Measurements from ENCODE around the gene ELAC1. TPM values are rescaled to one million over a fixed set of nuclear protein-coding genes. Genes with fewer than 3 reads are reported as not detected.

Gene ELAC1
- total RNA-seq, 1 experiment from 2014 or later: 4.0 TPM

DNA sequence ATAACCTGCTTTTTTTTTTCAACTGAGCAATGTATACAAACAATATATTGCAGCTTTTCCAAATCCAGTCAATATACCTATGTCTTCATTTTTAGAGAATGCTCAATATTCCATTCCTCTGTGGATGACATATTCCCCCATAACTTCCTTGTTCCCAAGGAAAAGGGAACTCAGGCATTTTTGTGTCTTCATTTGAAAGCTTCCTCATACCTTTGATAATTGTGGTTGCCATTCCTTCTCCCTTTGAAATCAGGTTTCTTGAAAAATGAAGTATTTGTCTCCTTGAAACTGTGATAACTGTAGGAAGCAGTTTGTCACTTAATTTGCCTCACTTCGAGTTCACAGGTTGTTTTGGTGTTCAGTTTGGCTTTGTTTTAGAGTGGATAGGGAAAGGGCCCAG lies 13.5 kb downstream of the ELAC1 start (continued):
- TF ChIP-seq, protein P1, sequence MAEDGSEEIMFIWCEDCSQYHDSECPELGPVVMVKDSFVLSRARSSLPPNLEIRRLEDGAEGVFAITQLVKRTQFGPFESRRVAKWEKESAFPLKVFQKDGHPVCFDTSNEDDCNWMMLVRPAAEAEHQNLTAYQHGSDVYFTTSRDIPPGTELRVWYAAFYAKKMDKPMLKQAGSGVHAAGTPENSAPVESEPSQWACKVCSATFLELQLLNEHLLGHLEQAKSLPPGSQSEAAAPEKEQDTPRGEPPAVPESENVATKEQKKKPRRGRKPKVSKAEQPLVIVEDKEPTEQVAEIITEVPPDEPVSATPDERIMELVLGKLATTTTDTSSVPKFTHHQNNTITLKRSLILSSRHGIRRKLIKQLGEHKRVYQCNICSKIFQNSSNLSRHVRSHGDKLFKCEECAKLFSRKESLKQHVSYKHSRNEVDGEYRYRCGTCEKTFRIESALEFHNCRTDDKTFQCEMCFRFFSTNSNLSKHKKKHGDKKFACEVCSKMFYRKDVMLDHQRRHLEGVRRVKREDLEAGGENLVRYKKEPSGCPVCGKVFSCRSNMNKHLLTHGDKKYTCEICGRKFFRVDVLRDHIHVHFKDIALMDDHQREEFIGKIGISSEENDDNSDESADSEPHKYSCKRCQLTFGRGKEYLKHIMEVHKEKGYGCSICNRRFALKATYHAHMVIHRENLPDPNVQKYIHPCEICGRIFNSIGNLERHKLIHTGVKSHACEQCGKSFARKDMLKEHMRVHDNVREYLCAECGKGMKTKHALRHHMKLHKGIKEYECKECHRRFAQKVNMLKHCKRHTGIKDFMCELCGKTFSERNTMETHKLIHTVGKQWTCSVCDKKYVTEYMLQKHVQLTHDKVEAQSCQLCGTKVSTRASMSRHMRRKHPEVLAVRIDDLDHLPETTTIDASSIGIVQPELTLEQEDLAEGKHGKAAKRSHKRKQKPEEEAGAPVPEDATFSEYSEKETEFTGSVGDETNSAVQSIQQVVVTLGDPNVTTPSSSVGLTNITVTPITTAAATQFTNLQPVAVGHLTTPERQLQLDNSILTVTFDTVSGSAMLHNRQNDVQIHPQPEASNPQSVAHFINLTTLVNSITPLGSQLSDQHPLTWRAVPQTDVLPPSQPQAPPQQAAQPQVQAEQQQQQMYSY (CRISPR knock-in tag; IDR thresholded peaks at IDR 0.05): no peak
- TF ChIP-seq NR1H2 (CRISPR knock-in tag; IDR thresholded peaks at IDR 0.05) (no peak), ZNF219 (CRISPR knock-in tag; IDR thresholded peaks at IDR 0.05; ENCODE audit: borderline replicate concordance) (no peak), FOXP1 (CRISPR knock-in tag; IDR thresholded peaks at IDR 0.05; ENCODE audit: borderline replicate concordance) (no peak)
- TF ChIP-seq, protein P2, sequence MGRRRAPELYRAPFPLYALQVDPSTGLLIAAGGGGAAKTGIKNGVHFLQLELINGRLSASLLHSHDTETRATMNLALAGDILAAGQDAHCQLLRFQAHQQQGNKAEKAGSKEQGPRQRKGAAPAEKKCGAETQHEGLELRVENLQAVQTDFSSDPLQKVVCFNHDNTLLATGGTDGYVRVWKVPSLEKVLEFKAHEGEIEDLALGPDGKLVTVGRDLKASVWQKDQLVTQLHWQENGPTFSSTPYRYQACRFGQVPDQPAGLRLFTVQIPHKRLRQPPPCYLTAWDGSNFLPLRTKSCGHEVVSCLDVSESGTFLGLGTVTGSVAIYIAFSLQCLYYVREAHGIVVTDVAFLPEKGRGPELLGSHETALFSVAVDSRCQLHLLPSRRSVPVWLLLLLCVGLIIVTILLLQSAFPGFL (CRISPR knock-in tag; IDR thresholded peaks at IDR 0.05; ENCODE audit: borderline replicate concordance): no peak
- TF ChIP-seq, protein P3, sequence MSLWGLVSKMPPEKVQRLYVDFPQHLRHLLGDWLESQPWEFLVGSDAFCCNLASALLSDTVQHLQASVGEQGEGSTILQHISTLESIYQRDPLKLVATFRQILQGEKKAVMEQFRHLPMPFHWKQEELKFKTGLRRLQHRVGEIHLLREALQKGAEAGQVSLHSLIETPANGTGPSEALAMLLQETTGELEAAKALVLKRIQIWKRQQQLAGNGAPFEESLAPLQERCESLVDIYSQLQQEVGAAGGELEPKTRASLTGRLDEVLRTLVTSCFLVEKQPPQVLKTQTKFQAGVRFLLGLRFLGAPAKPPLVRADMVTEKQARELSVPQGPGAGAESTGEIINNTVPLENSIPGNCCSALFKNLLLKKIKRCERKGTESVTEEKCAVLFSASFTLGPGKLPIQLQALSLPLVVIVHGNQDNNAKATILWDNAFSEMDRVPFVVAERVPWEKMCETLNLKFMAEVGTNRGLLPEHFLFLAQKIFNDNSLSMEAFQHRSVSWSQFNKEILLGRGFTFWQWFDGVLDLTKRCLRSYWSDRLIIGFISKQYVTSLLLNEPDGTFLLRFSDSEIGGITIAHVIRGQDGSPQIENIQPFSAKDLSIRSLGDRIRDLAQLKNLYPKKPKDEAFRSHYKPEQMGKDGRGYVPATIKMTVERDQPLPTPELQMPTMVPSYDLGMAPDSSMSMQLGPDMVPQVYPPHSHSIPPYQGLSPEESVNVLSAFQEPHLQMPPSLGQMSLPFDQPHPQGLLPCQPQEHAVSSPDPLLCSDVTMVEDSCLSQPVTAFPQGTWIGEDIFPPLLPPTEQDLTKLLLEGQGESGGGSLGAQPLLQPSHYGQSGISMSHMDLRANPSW (CRISPR knock-in tag; conservative IDR thresholded peaks at IDR 0.05; ENCODE audit: low read depth): no peak

DNA sequence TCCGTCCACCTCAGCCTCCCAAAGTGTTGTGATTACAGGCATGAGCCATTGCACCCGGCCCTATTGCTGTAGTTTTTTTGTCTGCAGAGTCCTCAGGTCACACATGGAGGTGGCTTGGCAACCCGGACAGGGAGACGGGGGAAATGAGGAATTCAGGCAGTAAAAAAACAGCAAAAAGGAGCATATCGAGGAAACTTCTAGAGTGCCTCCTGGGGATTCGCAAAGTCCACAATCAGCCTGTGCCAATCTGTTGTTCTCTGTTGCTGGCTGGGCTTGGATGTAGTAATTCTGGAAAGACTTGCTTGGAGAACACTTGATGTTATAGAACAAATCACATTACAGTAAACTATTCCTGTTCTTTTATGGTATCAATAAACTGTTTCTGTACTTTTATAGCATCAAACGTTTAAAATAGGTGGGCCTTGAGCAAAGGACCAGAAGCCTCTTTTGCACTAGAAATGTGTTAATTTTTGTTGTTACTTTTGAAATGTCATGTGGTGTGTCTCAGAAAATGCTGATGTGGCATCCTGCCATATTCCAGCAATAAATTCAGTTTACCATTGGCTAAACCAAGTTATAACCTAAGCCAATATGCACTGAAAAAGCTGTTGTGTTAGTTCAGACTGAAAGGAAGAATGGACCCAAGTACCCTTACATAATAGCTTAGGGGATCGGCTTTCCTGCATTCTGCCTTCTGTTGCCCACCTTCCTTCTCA lies 14.4 kb downstream of the ELAC1 start:
- POLR2A ChIA-PET: no interaction called here
- peaks cover 22% of the 10 kb centered on the region for H3K36me3 Mint-ChIP-seq
- peaks cover 16% of the 10 kb centered on the region for H3K9me3 Mint-ChIP-seq
- H3K4me1 Mint-ChIP-seq: peaks cover 4% of the 10 kb centered on the region
- no peak overlapping the region for H3K27ac Mint-ChIP-seq
- H3K4me3 Mint-ChIP-seq: no peak overlapping the region
- no peak for ATAC-seq
- CTCF ChIA-PET: interaction anchor here (0.7 kb wide), 1 partner anchor 43 kb away, joined by 5 read pairs; no protein-coding TSS in a partner anchor
- 0 out of 2 replicates have a peak, but pooled peaks cover 3% of the 10 kb centered on the region for H3K27me3 Mint-ChIP-seq (ENCODE audit: low read depth)
- no peak for DNase-seq (ENCODE audit: low spot score)
- TF ChIP-seq, protein P4, sequence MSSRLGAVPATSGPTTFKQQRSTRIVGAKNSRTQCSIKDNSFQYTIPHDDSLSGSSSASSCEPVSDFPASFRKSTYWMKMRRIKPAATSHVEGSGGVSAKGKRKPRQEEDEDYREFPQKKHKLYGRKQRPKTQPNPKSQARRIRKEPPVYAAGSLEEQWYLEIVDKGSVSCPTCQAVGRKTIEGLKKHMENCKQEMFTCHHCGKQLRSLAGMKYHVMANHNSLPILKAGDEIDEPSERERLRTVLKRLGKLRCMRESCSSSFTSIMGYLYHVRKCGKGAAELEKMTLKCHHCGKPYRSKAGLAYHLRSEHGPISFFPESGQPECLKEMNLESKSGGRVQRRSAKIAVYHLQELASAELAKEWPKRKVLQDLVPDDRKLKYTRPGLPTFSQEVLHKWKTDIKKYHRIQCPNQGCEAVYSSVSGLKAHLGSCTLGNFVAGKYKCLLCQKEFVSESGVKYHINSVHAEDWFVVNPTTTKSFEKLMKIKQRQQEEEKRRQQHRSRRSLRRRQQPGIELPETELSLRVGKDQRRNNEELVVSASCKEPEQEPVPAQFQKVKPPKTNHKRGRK (CRISPR knock-in tag; IDR thresholded peaks at IDR 0.05; ENCODE audit: borderline replicate concordance): no peak
- no peak for TF ChIP-seq IRF2 (CRISPR knock-in tag; IDR thresholded peaks at IDR 0.05; ENCODE audit: borderline replicate concordance, low read depth)
- no peak for TF ChIP-seq ZNF219 (CRISPR knock-in tag; IDR thresholded peaks at IDR 0.05; ENCODE audit: borderline replicate concordance)
- TF ChIP-seq, protein P5, sequence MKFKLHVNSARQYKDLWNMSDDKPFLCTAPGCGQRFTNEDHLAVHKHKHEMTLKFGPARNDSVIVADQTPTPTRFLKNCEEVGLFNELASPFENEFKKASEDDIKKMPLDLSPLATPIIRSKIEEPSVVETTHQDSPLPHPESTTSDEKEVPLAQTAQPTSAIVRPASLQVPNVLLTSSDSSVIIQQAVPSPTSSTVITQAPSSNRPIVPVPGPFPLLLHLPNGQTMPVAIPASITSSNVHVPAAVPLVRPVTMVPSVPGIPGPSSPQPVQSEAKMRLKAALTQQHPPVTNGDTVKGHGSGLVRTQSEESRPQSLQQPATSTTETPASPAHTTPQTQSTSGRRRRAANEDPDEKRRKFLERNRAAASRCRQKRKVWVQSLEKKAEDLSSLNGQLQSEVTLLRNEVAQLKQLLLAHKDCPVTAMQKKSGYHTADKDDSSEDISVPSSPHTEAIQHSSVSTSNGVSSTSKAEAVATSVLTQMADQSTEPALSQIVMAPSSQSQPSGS (CRISPR knock-in tag; IDR thresholded peaks at IDR 0.05; ENCODE audit: borderline replicate concordance, low read depth): no peak
- TF ChIP-seq, protein P6, sequence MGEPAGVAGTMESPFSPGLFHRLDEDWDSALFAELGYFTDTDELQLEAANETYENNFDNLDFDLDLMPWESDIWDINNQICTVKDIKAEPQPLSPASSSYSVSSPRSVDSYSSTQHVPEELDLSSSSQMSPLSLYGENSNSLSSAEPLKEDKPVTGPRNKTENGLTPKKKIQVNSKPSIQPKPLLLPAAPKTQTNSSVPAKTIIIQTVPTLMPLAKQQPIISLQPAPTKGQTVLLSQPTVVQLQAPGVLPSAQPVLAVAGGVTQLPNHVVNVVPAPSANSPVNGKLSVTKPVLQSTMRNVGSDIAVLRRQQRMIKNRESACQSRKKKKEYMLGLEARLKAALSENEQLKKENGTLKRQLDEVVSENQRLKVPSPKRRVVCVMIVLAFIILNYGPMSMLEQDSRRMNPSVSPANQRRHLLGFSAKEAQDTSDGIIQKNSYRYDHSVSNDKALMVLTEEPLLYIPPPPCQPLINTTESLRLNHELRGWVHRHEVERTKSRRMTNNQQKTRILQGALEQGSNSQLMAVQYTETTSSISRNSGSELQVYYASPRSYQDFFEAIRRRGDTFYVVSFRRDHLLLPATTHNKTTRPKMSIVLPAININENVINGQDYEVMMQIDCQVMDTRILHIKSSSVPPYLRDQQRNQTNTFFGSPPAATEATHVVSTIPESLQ (CRISPR knock-in tag; IDR thresholded peaks at IDR 0.05): no peak
- TF ChIP-seq, protein P7, sequence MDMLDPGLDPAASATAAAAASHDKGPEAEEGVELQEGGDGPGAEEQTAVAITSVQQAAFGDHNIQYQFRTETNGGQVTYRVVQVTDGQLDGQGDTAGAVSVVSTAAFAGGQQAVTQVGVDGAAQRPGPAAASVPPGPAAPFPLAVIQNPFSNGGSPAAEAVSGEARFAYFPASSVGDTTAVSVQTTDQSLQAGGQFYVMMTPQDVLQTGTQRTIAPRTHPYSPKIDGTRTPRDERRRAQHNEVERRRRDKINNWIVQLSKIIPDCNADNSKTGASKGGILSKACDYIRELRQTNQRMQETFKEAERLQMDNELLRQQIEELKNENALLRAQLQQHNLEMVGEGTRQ (CRISPR knock-in tag; IDR thresholded peaks at IDR 0.05): no peak
- TF ChIP-seq JUN (CRISPR knock-in tag; IDR thresholded peaks at IDR 0.05): no peak
- TF ChIP-seq ZNF396 (CRISPR knock-in tag; IDR thresholded peaks at IDR 0.05; ENCODE audit: borderline replicate concordance): no peak
- no peak for TF ChIP-seq RELA (CRISPR knock-in tag; IDR thresholded peaks at IDR 0.05; ENCODE audit: borderline replicate concordance)
- TF ChIP-seq, protein P8, sequence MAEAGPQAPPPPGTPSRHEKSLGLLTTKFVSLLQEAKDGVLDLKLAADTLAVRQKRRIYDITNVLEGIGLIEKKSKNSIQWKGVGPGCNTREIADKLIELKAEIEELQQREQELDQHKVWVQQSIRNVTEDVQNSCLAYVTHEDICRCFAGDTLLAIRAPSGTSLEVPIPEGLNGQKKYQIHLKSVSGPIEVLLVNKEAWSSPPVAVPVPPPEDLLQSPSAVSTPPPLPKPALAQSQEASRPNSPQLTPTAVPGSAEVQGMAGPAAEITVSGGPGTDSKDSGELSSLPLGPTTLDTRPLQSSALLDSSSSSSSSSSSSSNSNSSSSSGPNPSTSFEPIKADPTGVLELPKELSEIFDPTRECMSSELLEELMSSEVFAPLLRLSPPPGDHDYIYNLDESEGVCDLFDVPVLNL (CRISPR knock-in tag; IDR thresholded peaks at IDR 0.05; ENCODE audit: borderline replicate concordance, low read depth): no peak
- TF ChIP-seq, protein P9, sequence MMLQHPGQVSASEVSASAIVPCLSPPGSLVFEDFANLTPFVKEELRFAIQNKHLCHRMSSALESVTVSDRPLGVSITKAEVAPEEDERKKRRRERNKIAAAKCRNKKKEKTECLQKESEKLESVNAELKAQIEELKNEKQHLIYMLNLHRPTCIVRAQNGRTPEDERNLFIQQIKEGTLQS (CRISPR knock-in tag; conservative IDR thresholded peaks at IDR 0.05): no peak
- no peak for TF ChIP-seq SP1 (CRISPR knock-in tag; conservative IDR thresholded peaks at IDR 0.05)
